GM23248 (cell line): Measurements from ENCODE around the gene NDUFAB1.

Source experiments
- EZH2 ChIP-seq: fragments of 200-600 bp; sonication (generic); IDR thresholded peaks from 2 replicates; pipeline ENCODE4 v1.6.1; 2018; ENCODE audit warnings: antibody characterized with exemption, mild to moderate bottlenecking; ENCODE audit not compliant: insufficient read depth, poor library complexity, severe bottlenecking
- EZH2phosphoT487 ChIP-seq: fragments of 200-600 bp; sonication (generic); IDR thresholded peaks from 2 replicates; pipeline ENCODE4 v1.6.1; 2018; ENCODE audit warnings: antibody characterized with exemption, moderate library complexity, mild to moderate bottlenecking, low read depth; ENCODE audit not compliant: insufficient read depth

DNA sequence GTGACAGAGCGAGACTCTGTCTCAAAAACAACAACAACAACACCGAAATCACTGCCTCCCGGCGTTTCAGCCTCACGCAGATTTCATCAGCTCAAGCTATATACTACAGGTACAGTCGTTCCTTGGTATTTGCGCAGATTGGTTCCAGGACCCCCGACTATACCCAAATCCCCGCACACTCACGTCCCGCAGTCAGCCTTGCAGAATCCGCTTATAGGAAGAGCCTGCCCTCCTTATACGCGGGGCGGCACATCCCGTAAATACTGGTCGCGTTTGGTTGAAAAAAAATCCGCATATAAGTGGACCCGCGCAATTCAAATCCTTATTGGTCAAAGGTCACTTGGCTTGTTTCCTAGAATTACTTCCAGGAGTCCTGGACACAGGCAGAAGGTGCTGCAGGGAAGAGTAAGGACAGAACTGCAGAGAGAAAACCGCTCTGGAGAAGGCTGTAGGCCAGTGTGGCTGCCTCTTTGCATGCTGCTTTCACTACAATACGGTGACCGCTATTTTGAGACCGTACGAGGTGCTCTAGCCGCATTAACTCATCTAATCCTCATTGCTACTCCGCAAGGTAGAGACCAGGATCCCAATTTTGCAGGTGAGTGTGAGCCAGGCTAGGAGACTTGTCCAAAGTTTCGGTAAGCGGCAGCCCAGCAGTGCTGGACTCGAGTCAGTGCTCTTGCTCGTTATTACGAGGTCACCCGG is 718 bp downstream of the NDUFAB1 start:
- no peak for TF ChIP-seq EZH2phosphoT487
- no peak for TF ChIP-seq EZH2
